Cardiac fibroblast (primary cell): ENCODE data around the gene TEX19.

ENCODE experiments used
- DNase-seq, 2 donors: peaks; one replicate each; pipeline versions ENCODE4 v3.0.0 to v3.0.0-alpha.2; 2010; ENCODE audit warnings: low read depth in 2 of 2
- H3K4me3 ChIP-seq, 2 donors: replicated peaks in 1 of 2; 1 replicate in 1 of 2; 2 replicates in 1 of 2; pipeline ENCODE4 v1.5.1; 2011; ENCODE audit warnings: low read depth in 2 of 2, low read length in 2 of 2, mild to moderate bottlenecking in 2 of 2, moderate library complexity in 1 of 2
- CTCF ChIP-seq: IDR thresholded peaks from one replicate; pipeline ENCODE4 v1.5.1; 2011; ENCODE audit warnings: low read depth, mild to moderate bottlenecking, low read length, inconsistent platforms

The TEX19 gene

DNA sequence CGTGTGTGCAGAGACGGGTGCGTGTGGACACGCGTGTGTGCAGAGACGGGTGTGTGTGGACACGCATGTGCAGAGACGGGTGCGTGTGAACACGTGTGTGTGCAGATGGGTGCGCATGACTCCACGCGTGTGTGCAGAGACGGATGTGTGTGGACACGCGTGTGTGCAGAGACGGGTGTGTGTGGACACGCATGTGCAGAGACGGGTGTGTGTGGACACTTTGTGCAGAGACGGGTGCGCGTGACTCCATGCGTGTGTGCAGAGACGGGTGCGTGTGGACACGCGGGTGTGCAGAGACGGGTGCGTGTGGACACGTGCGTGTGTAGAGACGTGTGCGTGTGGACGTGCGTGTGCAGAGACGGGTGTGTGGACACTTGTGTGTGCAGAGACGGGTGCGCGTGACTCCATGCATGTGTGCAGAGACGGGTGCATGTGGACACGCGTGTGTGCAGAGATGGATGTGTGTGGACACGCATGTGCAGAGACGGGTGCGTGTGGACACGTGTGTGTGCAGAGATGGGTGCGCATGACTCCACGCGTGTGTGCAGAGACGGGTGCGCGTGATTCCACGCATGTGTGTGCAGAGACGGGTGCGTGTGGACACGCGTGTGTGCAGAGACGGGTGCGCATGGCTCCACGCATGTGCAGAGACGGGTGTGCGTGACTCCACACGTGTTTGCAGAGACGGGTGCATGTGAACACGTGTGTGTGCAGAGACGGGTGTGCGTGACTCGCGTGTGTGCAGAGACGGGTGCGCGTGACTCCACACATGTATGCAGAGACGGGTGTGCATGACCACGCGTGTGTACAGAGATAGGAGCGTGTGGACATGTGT, 40.1 kb upstream of the TEX19 start:
- TF ChIP-seq CTCF: no peak
- no peak for DNase-seq
- H3K4me3 ChIP-seq: no peak overlapping the region

DNA sequence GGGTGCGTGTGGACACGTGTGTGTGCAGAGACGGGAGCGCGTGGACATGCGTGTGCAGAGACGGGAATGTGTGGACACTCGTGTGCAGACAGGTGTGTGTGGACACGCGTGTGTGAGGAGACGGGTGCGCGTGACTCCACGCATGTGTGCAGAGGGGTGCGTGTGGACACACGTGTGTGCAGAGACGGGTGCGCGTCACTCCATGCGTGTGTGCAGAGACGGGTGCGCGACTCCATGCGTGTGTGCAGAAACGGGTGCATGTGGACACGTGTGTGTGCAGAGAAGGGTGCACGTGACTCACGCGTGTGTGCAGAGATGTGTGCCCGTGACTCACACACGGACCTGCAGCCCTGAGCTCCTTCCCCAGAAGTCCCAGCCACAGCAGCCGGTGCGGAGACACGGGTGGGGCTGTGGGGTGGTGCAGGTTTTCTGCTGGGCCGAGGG, 39.4 kb upstream of the TEX19 start:
- H3K4me3 ChIP-seq: no peak overlapping the region
- DNase-seq: no peak
- TF ChIP-seq CTCF: no peak

DNA sequence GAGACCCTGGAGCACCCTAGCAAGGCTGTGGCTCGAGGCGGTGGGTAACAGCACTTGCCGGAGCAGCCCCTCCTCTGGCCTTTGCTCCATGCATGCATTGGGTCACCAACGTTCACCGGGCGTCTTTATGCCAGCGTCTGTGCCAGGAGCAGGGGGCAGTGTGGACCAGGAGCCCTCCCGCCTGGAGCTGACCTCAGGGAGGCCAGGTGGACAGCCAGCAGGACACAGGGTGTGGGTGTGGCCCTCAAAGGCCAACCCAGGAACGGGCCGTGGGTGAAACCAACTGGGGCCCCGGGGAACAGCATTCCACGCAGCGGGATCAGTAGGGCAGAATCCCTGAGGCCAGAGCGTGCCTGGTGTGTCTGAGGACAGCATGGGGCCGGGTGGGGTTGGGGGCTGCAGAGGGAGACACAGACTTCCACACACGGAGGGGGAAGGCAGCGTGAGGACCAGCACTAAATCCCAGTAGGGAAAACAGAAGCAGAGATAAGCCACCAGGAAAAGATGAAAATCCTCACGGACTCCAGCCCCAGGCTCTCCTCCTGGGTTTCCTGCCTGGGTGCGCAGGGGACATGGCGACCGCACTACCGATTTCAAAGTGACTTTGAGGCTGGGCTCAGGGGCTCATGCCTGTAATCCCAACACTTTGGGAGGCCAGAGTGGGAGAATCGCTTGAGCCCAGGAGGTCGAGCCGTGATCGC, 38.8 kb upstream of the TEX19 start:
- H3K4me3 ChIP-seq: no peak overlapping the region
- no peak for DNase-seq
- no peak for TF ChIP-seq CTCF

- DNase-seq: peak in 1 of 2 donors; percentile 32
- H3K4me3 ChIP-seq: no peak overlapping the region
- TF ChIP-seq CTCF: peak; percentile 53
Measured at GRCh38 chr17:82320956-82321927, 37.8 kb upstream of the TEX19 start.

GRCh38 chr17:82321947-82322466, 37.0 kb upstream of the TEX19 start:
- no peak for DNase-seq
- no peak for TF ChIP-seq CTCF
- H3K4me3 ChIP-seq: no peak overlapping the region
